Measurements from ENCODE around the gene RHOBTB1.

Gene RHOBTB1

GRCh38 chr10:60822809-60823208, 121.2 kb downstream of the RHOBTB1 start:
- Histone ChIP-seq H3K4me3 (ENCODE audit: low read length in 2 of 2) (no peak overlapping the region), H3K27me3 (ENCODE audit: control insufficient read depth in 1 of 2, insufficient read depth in 2 of 2, low read length in 2 of 2) (no peaks in the 10 kb centered on the region), H3K36me3 (ENCODE audit: control insufficient read depth in 2 of 2, insufficient read depth in 2 of 2, low read length in 2 of 2) (no peaks in the 10 kb centered on the region), H3K9ac (ENCODE audit: low read length in 2 of 2) (no peak overlapping the region), H3K9me3 (ENCODE audit: control insufficient read depth in 2 of 2, low read length in 2 of 2) (no peaks in the 10 kb centered on the region), H3K27ac (ENCODE audit: low read length) (no peak overlapping the region), H3K4me1 (ENCODE audit: control insufficient read depth, insufficient read depth, low read length) (no peaks in the 10 kb centered on the region)

DNA sequence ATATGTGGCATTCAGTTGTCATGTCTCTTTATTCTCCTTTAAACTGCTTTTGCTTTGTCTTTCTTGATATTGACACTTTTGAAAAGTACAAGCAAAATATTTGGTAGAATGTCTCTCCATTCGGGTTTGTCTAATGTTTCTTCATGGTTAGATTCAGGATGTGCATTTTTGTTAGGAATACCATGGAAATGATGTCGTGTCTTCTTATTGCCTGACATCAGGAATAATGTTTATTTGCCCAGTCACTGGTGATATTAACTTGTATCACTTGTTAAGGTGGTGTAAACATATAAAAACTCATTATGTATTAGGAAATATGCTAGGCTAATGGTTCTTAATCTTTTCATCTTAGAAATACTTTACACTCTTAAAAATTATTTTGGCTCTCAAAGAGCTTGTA, 122.3 kb downstream of the RHOBTB1 start:
- Histone ChIP-seq H3K4me1 (ENCODE audit: control insufficient read depth, insufficient read depth, low read length) (no peaks in the 10 kb centered on the region), H3K4me3 (ENCODE audit: low read length in 2 of 2) (no peak overlapping the region), H3K9me3 (ENCODE audit: control insufficient read depth in 2 of 2, low read length in 2 of 2) (no peaks in the 10 kb centered on the region), H3K9ac (ENCODE audit: low read length in 2 of 2) (no peak overlapping the region), H3K27me3 (ENCODE audit: control insufficient read depth in 1 of 2, insufficient read depth in 2 of 2, low read length in 2 of 2) (no peaks in the 10 kb centered on the region), H3K36me3 (ENCODE audit: control insufficient read depth in 2 of 2, insufficient read depth in 2 of 2, low read length in 2 of 2) (no peaks in the 10 kb centered on the region), H3K27ac (ENCODE audit: low read length) (no peak overlapping the region)

GRCh38 chr10:60820093-60820754, 123.8 kb downstream of the RHOBTB1 start:
- Histone ChIP-seq H3K9ac (ENCODE audit: low read length in 2 of 2) (no peak overlapping the region), H3K4me3 (ENCODE audit: low read length in 2 of 2) (no peak overlapping the region), H3K4me1 (ENCODE audit: control insufficient read depth, insufficient read depth, low read length) (no peaks in the 10 kb centered on the region), H3K9me3 (ENCODE audit: control insufficient read depth in 2 of 2, low read length in 2 of 2) (no peaks in the 10 kb centered on the region), H3K36me3 (ENCODE audit: control insufficient read depth in 2 of 2, insufficient read depth in 2 of 2, low read length in 2 of 2) (no peaks in the 10 kb centered on the region), H3K27me3 (ENCODE audit: control insufficient read depth in 1 of 2, insufficient read depth in 2 of 2, low read length in 2 of 2) (no peaks in the 10 kb centered on the region), H3K27ac (ENCODE audit: low read length) (no peak overlapping the region)

All from stomach smooth muscle (tissue), 2 donors.